ENCODE measurements around the gene ASCC2.
"Not testable (repeated sequence)": the region's sequence is repeated elsewhere in the genome, so short reads cannot be mapped to it uniquely, and the experiment has no call there.

DNA sequence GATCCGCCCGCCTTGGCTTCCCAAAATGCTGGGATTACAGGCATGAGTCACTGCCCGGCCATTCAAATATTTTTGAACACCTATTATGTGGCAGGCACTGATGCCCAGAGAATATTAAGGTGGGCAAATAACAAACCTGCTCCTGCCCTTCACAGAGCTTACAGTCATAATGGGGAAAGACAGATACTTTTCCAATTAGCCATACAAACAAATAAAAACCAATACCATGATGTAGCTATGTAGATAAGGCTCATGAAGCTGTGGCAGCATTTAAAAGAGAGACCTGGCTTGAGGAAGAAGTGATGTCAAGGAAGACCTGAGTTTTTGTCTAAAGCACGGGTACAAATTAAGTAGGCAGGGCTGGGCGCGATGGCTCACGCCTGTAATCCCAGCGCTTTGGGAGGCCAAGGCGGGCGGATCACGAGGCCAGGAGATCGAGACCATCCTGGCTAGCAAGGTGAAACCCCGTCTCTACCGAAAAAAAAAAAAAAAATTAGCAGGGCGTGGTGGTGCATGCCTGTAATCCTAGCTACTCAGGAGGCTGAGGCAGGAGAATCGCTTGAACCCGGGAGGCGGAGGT is 1.2 kb downstream of the ASCC2 start:
- not testable (repeated sequence) for TF ChIP-seq POLR2A, CTCF (IDR thresholded peaks at IDR 0.05)
